Measurements from ENCODE around the gene TBCB. TPM values are rescaled to one million over a fixed set of nuclear protein-coding genes. Genes with fewer than 3 reads are reported as not detected.

The TBCB gene
- total and polyA plus RNA-seq, 2 experiments from 2014 or later, result 123 to 149 TPM

DNA sequence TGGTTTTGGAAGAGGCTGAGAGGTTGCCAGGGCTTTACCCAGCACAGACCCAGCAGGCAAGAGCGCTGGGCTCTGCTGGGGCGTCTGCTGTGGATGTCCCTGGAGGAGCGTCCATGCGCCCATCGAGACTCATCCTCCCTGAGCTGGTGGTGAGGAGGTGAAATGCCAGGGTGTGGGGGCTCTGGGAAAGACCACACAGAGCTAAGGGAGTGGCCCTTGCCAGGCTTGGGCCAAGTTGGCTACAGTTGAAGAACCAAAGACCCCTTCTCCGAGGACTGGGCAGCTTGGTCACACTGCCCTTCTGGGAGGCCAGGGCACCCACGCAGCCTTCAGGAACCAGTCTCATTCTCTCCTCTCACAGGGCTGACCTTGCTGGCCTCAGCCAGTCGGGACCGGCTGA is 28.9 kb upstream of the TBCB start:
- DNase-seq (ENCODE audit: low spot score), result no peak
- H3K27me3 ChIP-seq, result no peaks in the 10 kb centered on the region
- no peaks in the 10 kb centered on the region for H3K79me2 ChIP-seq
- H3K36me3 ChIP-seq (replicated peaks; ENCODE audit: insufficient read depth, low read depth), result no peaks in the 10 kb centered on the region
- H3K9me2 ChIP-seq (replicated peaks; ENCODE audit: insufficient read depth), result no peaks in the 10 kb centered on the region
- TF ChIP-seq, protein P1, sequence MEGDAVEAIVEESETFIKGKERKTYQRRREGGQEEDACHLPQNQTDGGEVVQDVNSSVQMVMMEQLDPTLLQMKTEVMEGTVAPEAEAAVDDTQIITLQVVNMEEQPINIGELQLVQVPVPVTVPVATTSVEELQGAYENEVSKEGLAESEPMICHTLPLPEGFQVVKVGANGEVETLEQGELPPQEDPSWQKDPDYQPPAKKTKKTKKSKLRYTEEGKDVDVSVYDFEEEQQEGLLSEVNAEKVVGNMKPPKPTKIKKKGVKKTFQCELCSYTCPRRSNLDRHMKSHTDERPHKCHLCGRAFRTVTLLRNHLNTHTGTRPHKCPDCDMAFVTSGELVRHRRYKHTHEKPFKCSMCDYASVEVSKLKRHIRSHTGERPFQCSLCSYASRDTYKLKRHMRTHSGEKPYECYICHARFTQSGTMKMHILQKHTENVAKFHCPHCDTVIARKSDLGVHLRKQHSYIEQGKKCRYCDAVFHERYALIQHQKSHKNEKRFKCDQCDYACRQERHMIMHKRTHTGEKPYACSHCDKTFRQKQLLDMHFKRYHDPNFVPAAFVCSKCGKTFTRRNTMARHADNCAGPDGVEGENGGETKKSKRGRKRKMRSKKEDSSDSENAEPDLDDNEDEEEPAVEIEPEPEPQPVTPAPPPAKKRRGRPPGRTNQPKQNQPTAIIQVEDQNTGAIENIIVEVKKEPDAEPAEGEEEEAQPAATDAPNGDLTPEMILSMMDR (IDR thresholded peaks at IDR 0.05; ENCODE audit: poor library complexity), result no peak
- TF ChIP-seq EZH2phosphoT487 (IDR thresholded peaks at IDR 0.05; ENCODE audit: low read depth, severe bottlenecking, unreplicated experiment) (no peak), EZH2 (IDR thresholded peaks at IDR 0.05; ENCODE audit: borderline replicate concordance) (no peak)
- H2AFZ ChIP-seq, result no peak overlapping the region
- H3K27ac ChIP-seq, result no peak overlapping the region
- no peaks in the 10 kb centered on the region for H3K9me3 ChIP-seq (ENCODE audit: low read depth)
- no peaks in the 10 kb centered on the region for H3K4me1 ChIP-seq (ENCODE audit: insufficient read depth)
- no peak overlapping the region for H3K4me3 ChIP-seq
- H3K4me2 ChIP-seq, result no peak overlapping the region
- no peaks in the 10 kb centered on the region for H4K20me1 ChIP-seq (ENCODE audit: insufficient read depth, poor library complexity, severe bottlenecking)
- 97% methylated on average over 9 of the region's 9 CpGs for WGBS (ENCODE audit: low lambda C conversion rate, missing lambda C conversion rate)

DNA sequence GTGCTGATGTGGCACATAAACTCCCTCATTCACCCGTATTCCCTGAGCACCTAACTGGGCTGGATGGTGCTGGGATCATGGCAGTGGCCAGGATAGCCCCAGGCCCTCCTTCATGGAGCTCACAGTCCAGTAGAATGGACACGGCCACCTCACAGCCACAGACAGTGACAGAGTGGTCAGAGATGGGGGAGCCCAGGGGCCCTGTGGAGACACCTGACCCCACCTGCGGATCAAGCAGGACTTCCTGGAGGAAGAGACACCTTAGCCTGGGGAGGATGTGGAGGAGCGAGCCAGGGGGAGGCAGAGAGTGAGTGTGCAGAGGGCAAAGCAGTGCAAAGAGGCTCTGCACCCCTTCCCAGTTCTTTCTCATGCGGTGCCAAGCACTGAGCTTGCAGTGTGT is 25.4 kb upstream of the TBCB start:
- 98% methylated on average over 5 of the region's 5 CpGs for WGBS (ENCODE audit: low lambda C conversion rate, missing lambda C conversion rate)
- H3K27ac ChIP-seq, result no peak overlapping the region
- no peak for DNase-seq (ENCODE audit: low spot score)
- no peaks in the 10 kb centered on the region for H3K79me2 ChIP-seq
- H3K9me2 ChIP-seq (replicated peaks; ENCODE audit: insufficient read depth), result no peaks in the 10 kb centered on the region
- no peak overlapping the region for H3K4me2 ChIP-seq
- H3K9me3 ChIP-seq (ENCODE audit: low read depth), result no peaks in the 10 kb centered on the region
- no peaks in the 10 kb centered on the region for H3K27me3 ChIP-seq
- no peak overlapping the region for H2AFZ ChIP-seq
- H3K4me3 ChIP-seq, result no peak overlapping the region
- no peaks in the 10 kb centered on the region for H4K20me1 ChIP-seq (ENCODE audit: insufficient read depth, poor library complexity, severe bottlenecking)
- TF ChIP-seq, protein P1 (IDR thresholded peaks at IDR 0.05; ENCODE audit: poor library complexity), result no peak
- no peaks in the 10 kb centered on the region for H3K4me1 ChIP-seq (ENCODE audit: insufficient read depth)
- no peaks in the 10 kb centered on the region for H3K36me3 ChIP-seq (replicated peaks; ENCODE audit: insufficient read depth, low read depth)

DNA sequence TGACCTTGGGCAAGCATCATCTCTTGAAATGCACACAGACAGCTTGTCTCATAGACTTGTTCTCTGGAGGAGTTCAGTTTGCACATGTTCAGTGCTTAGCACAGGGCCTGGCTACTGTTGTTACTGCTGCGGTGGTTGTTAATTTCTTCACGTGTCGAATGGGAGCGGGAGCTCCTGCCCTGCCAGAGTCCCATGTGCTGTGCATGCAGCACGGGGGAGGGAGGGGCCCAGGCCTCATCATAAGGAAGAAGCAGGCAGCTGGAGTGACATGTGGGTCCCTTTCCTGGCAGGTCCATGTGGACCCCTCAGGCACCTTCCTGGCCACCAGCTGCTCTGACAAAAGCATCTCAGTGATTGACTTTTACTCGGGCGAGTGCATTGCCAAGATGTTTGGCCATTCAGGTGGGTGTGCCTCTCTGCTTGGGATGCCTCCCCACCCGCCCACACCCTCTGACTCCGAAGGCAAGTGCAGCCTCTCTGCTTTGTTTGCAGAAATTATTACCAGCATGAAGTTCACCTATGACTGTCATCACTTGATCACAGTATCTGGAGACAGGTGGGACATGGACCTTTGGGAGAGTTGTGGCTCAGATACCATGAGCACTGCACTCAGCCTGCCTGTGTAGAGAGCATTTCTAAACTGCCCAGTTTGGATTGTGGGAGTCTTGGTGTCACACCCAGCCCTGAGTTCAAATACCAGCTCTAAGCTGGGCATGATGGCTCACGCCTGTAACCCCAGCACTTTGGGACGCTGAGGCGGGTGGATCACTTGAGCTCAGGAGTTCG is 24.2 kb upstream of the TBCB start:
- Histone ChIP-seq H3K4me2 (no peak overlapping the region), H3K27me3 (no peaks in the 10 kb centered on the region), H3K9me3 (ENCODE audit: low read depth) (no peaks in the 10 kb centered on the region), H3K27ac (no peak overlapping the region), H3K4me1 (ENCODE audit: insufficient read depth) (no peaks in the 10 kb centered on the region), H3K4me3 (no peak overlapping the region), H4K20me1 (ENCODE audit: insufficient read depth, poor library complexity, severe bottlenecking) (no peaks in the 10 kb centered on the region), H3K9me2 (replicated peaks; ENCODE audit: insufficient read depth) (no peaks in the 10 kb centered on the region), H2AFZ (no peak overlapping the region), H3K36me3 (replicated peaks; ENCODE audit: insufficient read depth, low read depth) (no peaks in the 10 kb centered on the region), H3K79me2 (no peaks in the 10 kb centered on the region)
- WGBS (ENCODE audit: low lambda C conversion rate, missing lambda C conversion rate), result 86% methylated on average over 11 of the region's 13 CpGs
- TF ChIP-seq EZH2 (IDR thresholded peaks at IDR 0.05; ENCODE audit: borderline replicate concordance) (no peak), EZH2phosphoT487 (IDR thresholded peaks at IDR 0.05; ENCODE audit: low read depth, severe bottlenecking, unreplicated experiment) (no peak)
- TF ChIP-seq, protein P1 (IDR thresholded peaks at IDR 0.05; ENCODE audit: poor library complexity), result no peak
- no peak for DNase-seq (ENCODE audit: low spot score)
